RKO (cell line): ENCODE measurements around the gene MGMT.

Experiments
- DNase-seq: peaks from one replicate; pipeline ENCODE4 v3.0.0-alpha.2; 2016; ENCODE audit warnings: low spot score

The MGMT gene

GRCh38 chr10:129544205-129545202 is 77.5 kb downstream of the MGMT start:
- DNase-seq = no peak

DNA sequence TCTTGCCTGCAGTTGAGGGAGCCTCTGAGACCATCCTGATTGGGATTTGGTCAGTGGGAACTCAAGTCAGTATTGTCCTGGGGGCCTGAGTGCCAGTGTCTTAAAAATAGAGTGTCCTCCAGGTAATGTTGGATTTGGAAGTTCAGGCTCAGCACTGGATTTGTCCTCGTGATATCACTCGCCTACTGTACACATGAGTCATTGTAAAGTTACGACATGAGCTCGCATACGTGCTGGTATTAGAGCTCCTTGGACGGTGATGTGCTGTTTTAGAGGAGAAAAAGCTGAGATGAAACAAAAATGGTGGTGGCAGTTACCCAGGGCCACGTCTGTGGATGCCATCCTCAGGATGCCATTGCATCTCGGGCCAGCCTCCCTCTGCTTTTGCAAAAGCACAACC is 78.2 kb downstream of the MGMT start:
- DNase-seq = no peak

DNA sequence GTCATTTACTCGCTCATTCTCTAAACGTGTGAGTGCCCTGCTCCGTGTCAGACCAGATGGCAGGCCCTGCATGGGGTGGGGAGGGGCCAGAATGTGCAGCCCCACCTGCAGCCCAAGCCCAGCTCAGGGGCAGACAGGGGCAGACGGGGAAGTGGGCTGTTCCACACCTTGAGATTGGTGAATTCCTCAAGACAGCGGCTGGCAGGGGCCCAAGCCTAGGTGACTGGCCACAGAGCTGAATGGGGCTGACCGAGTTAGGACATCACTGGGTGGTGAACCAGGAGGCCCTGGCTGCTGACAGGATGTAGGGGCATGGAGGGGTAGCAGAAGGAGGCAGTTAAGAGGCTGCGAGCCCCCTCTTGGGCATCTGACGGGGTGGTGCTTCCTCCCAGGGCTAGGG is 79.1 kb downstream of the MGMT start:
- no peak for DNase-seq

- DNase-seq = no peak
These were observed 80.6 kb downstream of the MGMT start for GRCh38 chr10:129547608-129548007.

GRCh38 chr10:129548600-129548999 is 81.6 kb downstream of the MGMT start:
- DNase-seq = no peak

- no peak for DNase-seq
These were observed 83.0 kb downstream of the MGMT start for GRCh38 chr10:129550076-129550475.

- no peak for DNase-seq
These were observed 83.6 kb downstream of the MGMT start for GRCh38 chr10:129550658-129551057.

DNA sequence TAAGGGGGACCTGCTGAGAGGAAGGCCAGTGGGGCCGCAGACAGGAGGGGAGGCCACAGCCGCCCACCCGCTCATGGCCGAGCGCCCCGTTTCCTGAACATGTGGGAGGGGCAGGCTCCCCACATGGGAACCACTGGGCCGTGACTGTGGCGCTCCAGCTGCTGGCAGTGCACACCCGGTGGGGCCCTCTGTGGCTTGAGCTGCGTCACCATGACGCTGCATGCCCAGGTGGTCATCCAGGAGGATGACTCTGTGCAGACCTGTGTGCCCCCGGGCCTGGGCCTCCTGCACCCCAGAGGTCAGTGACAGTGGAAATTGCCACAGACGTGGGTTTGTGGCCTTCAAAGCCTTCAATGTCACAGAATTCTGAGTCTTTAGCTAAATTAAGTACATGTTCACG is 85.1 kb downstream of the MGMT start:
- no peak for DNase-seq

DNA sequence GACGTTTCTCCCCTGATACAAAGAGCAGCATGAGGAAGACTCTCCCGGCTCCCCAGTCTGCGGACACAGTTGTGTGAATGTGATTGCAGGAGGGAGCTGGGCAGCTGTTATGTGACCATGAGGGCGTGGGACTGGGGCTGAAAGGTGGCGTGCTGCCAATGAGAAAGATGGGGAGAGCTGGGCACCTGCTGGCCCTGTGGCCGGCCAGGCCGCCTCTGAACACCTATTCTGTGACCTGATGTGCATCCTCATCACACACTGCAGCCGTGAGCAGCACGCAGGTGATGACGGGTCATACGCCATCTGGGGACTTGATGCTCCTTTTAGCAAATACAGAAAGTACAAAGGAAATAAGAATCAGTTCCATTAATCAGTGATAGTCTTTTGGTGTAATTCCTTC is 86.9 kb downstream of the MGMT start:
- DNase-seq = no peak

GRCh38 chr10:129556316-129556715 is 89.3 kb downstream of the MGMT start:
- DNase-seq = no peak

DNA sequence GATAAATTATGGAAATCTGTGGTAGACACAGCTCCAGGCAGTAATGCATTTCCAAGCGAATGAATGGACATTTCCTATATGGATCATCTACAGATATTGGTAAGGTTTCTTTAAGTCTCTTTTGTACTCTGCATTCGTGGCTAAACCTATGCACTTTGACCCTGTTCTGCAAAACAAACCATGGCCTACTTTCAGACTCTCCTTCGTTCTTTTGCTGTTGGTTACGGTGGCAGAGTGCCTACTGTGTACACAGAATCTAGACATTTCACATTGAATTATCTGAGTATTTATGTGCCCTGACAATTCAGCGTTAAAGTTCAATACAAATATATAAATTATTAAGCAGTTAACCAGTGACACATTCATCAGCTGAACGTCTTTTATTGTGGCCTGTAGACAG is 93.3 kb downstream of the MGMT start:
- DNase-seq = no peak

- DNase-seq = no peak
These were observed 95.4 kb downstream of the MGMT start for GRCh38 chr10:129562487-129562886.

- no peak for DNase-seq
These were observed 97.9 kb downstream of the MGMT start for GRCh38 chr10:129564923-129565322.

GRCh38 chr10:129568583-129569344 is 101.7 kb downstream of the MGMT start:
- DNase-seq = no peak

GRCh38 chr10:129570185-129570584 is 103.1 kb downstream of the MGMT start:
- DNase-seq = no peak

DNA sequence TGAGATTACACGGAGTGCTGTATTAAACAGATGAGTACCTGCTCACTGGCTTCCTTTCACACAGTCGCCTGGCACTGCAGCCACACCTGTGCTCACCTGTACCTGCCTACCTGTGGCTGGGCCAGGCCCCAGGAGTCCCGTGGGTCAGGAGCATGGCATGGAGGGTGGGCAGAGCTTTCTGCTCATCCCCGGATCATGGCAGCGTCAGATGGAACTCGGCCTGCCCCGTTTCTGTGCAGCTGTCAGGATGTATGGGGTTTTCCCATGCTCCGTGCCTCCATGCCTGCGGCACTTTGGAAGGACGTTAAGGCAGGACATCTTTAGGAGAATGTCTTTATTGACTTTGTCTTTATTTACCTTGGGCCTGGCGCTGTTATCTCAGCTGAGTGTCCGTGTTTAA is 112.2 kb downstream of the MGMT start:
- no peak for DNase-seq

DNA sequence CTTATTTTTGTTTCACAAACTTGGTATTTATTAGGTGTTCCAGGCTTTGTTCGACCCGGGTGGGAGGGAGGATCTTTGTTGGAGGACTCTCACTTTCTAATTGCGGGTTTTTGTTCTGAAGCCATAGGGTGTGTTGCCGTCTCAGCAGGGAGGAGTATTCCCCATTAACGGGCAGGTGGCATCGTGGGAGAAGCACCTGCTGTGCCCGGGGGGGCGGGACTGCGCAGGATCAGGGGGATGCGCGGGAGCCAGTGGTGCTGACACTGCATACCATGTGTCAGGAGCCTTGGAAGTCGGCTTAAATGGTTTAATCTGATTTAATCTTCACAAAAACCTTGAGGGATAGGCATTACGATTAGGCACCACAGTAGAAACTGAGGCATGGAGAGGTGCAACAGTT is 113.0 kb downstream of the MGMT start:
- no peak for DNase-seq

DNA sequence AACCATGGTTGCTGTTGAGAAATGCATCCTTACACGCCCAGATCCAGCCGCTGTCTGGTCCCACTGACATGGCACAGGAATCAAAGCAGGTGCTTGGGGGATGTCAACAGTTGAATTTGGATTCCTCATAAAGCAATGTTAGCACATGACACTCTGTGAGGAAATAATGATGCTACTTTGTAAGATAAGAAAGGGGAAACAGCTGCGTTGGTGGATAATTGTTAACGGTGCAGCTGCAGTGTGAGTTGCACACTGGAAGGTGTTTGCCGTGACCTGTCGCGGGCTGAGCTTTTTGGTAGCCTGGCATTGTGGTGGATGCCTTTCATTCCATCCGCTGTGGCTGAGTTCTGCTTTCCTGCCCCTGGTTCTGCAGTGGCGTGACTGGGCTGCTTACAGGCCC is 113.9 kb downstream of the MGMT start:
- DNase-seq = no peak

DNA sequence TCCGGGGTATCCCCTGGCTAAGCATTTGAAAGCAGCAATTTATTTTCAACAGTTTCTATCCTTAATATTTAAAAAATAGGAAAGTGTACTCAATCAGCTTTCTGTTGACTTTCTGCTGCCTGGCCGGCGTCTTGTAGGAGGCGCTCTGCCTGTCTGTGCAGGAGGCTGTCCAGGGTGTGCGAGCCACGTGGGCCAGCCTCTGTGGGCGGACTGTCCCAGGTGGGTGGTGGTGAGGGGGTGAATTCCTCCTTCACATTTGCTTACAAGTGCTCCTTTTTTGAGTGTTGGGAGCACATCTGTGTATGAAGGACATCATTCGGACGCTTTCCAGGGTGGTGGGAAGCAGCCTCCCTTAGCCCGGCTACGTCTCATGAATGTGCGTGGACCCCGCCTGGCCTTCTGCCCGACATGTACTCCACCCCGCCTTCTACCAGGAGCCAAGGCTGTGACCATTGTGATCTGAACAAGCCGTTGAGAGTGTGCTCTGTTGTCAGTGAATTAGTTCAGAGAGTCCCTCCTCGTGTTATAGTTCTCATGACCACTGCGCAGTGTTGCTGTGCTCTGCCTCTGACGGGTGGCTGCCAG is 114.9 kb downstream of the MGMT start:
- no peak for DNase-seq

DNA sequence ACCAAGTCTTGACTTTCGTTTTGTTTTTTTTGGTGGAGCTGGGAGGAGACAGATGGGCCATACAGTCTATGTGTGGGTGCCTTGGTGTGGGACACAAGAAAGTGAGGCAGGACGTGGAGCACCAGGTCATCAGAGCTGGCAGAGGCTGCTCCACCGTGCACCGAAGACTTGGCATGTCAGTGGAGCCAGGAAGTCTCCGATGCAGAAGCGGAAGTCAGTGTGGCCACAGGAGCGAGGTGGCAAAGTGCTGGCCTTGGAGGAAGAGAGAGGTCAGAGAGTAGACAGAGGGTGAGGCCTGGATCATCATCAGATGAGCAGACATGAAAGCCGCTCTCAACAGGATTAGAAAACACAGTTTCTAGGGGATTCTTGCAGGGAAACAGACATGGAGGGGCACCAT is 116.8 kb downstream of the MGMT start:
- no peak for DNase-seq

GRCh38 chr10:129586898-129587443 is 119.9 kb downstream of the MGMT start:
- DNase-seq = peak; percentile 11

DNA sequence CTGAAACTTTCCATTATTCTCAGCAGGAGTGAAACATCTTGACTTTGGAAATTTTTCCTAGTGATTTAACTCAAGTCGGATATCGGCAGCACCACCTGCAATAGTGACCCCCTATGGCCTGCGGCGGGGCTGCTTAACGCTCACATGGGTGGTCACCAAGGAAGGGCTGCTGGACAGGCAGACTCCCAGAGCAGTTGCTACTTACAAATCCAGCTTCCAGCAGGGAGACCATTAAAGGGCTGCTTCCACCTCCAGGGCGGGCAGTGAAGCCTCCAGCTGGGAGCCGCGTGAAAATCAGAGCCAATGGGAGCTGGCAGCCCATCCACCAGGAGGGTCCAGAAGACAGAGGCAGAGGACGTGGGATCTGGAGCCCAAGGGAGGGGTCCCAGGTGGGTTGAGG is 122.5 kb downstream of the MGMT start:
- DNase-seq = no peak

- DNase-seq = no peak
These were observed 126.9 kb downstream of the MGMT start for GRCh38 chr10:129593953-129594352.
